Astrocyte (in vitro differentiated cells and primary cell): ENCODE measurements around the gene SSBP3.

ENCODE experiments used
- EZH2 ChIP-seq: IDR thresholded peaks from 2 replicates; pipeline ENCODE4 v1.6.1; 2012; ENCODE audit warnings: mild to moderate bottlenecking, low read length, inconsistent platforms; ENCODE audit not compliant: insufficient read depth
- TF ChIP-seq, protein P1 (sequence below): IDR thresholded peaks from 2 replicates; pipeline ENCODE4 v1.5.1; 2011; ENCODE audit warnings: low read depth, mild to moderate bottlenecking, inconsistent platforms, low read length, moderate library complexity; ENCODE audit not compliant: insufficient read depth

DNA sequence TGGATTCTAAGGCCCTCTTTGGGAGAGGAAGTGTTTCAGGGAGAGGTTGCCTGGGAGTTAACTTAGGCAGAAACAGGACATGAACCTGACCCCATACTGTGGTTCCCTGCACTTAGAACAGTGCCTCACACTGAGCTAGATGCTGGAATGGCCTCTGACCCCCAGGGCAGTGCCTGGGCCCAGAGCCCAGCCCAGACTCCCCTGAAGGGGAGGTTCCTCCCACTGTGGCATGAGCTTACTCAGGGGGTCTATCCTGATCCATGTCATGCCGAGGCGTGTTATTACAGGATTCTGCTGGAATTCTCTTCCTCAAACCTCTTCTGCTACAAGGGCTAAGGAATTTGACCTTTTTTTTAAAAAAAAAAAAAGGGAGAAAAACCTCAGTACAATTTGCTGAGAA lies 134.1 kb downstream of the SSBP3 start:
- TF ChIP-seq, protein P1, sequence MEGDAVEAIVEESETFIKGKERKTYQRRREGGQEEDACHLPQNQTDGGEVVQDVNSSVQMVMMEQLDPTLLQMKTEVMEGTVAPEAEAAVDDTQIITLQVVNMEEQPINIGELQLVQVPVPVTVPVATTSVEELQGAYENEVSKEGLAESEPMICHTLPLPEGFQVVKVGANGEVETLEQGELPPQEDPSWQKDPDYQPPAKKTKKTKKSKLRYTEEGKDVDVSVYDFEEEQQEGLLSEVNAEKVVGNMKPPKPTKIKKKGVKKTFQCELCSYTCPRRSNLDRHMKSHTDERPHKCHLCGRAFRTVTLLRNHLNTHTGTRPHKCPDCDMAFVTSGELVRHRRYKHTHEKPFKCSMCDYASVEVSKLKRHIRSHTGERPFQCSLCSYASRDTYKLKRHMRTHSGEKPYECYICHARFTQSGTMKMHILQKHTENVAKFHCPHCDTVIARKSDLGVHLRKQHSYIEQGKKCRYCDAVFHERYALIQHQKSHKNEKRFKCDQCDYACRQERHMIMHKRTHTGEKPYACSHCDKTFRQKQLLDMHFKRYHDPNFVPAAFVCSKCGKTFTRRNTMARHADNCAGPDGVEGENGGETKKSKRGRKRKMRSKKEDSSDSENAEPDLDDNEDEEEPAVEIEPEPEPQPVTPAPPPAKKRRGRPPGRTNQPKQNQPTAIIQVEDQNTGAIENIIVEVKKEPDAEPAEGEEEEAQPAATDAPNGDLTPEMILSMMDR: no peak
- TF ChIP-seq EZH2: no peak
